Activated T-cell treated with anti-CD3 and anti-CD28 coated beads, Interleukin-2, amount 50 U/mL, for 4 hours (primary cell): Measurements from ENCODE around the gene C19orf67. TPM values are rescaled to one million over a fixed set of nuclear protein-coding genes. Genes with fewer than 3 reads are reported as not detected.

ENCODE experiments used
- ATAC-seq, 2 donors: fragments of 200-7000 bp; cut with Tn5 transposase; one replicate each; pipeline ENCODE4 v1.10.0; 2021
- DNase-seq: peaks from one replicate; pipeline ENCODE4 v3.0.0-alpha.2; 2020
- H3K27me3 Mint-ChIP-seq: one replicate; pipeline ENCODE4 v1.8.0; 2021; ENCODE audit warnings: low read depth, mixed read lengths
- H3K36me3 Mint-ChIP-seq: one replicate; pipeline ENCODE4 v1.8.0; 2022; ENCODE audit warnings: mixed read lengths; ENCODE audit not compliant: insufficient read depth
- H3K4me1 Mint-ChIP-seq: one replicate; pipeline ENCODE4 v1.8.0; 2021; ENCODE audit warnings: low read depth, mixed read lengths
- H3K4me3 Mint-ChIP-seq: one replicate; pipeline ENCODE4 v1.8.0; 2021; ENCODE audit warnings: mild to moderate bottlenecking, moderate library complexity, mixed read lengths
- H3K9me3 Mint-ChIP-seq: one replicate; pipeline ENCODE4 v1.8.0; 2021; ENCODE audit warnings: mixed read lengths
- total RNA-seq, 3 donors: library from RNA; stranded (reverse); gene quantifications; one replicate each; pipeline ENCODE4 v1.2.1, GENCODE V29; 2021

The C19orf67 gene
- total RNA-seq, result under 1 TPM in 1 of 3 donors, not detected in 2; 0.48 TPM

DNA sequence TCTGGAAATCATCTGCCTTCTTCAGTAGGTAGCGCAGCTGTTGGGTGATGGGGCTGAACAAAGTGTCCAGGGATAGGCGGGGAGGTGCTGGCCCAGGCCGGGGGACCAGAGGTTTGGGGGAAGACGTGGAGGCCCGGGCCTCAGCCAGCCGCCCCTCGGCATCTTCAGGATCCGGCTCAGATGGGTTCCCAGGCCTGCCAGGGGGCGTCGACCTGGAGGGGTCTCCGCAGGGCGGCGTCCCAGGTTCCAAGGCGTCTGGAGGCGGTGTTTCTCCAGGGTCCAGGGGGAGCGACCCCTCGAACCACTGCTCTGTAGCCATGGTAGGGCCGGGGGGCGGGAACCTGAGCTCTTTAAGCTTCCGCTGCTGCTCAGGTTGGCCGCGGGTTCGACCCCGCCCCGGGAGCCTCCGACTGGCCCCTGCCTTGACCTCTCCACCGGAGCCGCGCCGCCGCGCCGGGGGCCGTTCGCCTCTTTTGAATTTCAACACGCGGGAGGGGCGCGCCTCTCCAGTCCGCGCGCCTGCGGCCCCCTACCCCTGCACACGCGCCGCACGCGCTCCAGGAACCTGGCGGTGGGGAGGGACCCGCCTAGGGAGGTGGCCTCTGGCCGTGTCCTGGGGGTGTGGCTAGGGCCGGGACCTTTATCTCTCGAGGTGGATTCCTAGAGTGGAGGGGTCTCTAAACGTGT is at the start of gene C19orf67:
Gene C19orf67, minus strand, starts transcription at position 475 of the 687 bp plus-strand sequence. Its CDS starts 156 bp downstream, at position 319.
- no peaks in the 10 kb centered on the region for H3K9me3 Mint-ChIP-seq
- H3K27me3 Mint-ChIP-seq, result no peaks in the 10 kb centered on the region
- peaks cover 14% of the 10 kb centered on the region for H3K4me1 Mint-ChIP-seq
- peaks cover 8% of the 10 kb centered on the region for H3K36me3 Mint-ChIP-seq
- ATAC-seq (no peak), DNase-seq (no peak)
- no peak within 1 kb of the TSS for H3K4me3 Mint-ChIP-seq

DNA sequence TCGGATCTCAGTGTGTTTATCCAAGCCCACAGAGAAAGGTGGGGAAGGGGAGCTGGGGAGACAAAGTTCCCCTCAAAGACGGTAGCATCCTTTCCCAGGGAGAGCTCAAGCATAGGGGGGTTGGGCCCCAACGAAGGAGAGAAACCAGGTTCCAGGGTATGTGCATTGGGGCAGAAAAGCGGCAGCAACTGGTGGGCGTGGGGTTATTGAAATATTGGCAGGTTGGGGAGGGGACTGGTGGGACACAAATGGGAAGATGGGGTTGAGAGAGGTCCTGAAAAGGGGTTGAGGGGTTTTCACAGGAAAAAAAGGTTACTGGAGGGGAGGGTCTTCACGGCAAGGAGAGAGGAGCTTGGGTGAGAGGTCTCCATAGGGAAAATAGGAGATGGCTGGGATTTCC is 49.8 kb upstream of the C19orf67 start:
- peaks cover 5% of the 10 kb centered on the region for H3K36me3 Mint-ChIP-seq
- H3K4me1 Mint-ChIP-seq, result peaks cover 21% of the 10 kb centered on the region
- H3K27me3 Mint-ChIP-seq, result no peaks in the 10 kb centered on the region
- ATAC-seq, result no peak
- DNase-seq, result no peak
- peak overlapping the region; percentile 85 for H3K4me3 Mint-ChIP-seq
- H3K9me3 Mint-ChIP-seq, result no peaks in the 10 kb centered on the region

DNA sequence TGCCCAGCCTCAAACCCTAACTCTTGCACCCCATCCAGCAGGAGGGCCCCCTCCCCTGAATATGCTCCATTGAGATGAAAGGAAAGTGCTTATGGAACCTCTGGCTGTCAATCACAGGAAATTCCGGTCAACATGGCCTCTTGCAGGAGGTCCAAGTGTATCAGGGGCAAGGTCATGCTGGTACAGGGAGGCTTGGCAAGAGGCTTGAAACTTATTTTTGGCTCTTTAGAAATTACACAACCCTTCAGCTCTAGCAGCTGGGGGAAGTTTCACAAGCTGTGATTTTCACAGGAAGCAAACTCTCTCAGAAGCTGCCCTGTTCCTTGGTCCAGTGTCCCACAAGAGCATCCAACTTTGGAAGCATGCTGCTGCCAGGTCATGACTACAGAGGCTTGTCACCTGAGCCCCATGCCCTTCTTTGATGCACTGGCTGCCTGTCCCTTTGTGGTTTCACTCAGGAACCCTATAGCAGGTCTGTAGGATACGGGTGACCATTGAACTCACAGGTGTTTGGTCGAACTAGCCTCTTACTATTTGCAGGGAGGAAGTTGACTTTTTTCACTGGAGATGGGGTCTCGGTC is 42.4 kb upstream of the C19orf67 start:
- H3K4me1 Mint-ChIP-seq, result no peaks in the 10 kb centered on the region
- H3K9me3 Mint-ChIP-seq, result no peaks in the 10 kb centered on the region
- ATAC-seq (no peak), DNase-seq (no peak)
- no peaks in the 10 kb centered on the region for H3K27me3 Mint-ChIP-seq
- H3K36me3 Mint-ChIP-seq, result no peaks in the 10 kb centered on the region
- H3K4me3 Mint-ChIP-seq, result no peak overlapping the region

DNA sequence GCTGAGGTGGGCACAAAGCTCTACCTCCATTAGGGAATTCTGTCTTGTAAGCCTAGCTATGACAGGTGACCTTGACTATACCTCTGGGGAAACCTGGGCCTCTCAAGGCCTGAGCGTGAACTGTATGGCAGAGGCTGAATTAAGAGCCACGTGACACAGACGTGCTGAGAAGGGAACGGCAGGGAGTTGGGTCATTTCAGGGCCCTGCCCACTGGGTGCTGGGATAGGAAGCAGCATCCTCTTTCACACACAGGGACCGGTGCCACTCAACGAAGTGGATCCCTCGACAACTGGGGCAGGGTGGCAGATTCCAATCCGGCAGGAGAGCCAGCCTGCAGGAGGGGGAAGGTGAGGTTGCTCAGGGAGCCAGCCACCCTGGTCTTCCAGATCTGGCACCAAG is 41.6 kb upstream of the C19orf67 start:
- Mint-ChIP-seq H3K4me3 (no peak overlapping the region), H3K4me1 (no peaks in the 10 kb centered on the region), H3K36me3 (no peaks in the 10 kb centered on the region), H3K9me3 (no peaks in the 10 kb centered on the region), H3K27me3 (no peaks in the 10 kb centered on the region)
- ATAC-seq, result no peak
- no peak for DNase-seq

DNA sequence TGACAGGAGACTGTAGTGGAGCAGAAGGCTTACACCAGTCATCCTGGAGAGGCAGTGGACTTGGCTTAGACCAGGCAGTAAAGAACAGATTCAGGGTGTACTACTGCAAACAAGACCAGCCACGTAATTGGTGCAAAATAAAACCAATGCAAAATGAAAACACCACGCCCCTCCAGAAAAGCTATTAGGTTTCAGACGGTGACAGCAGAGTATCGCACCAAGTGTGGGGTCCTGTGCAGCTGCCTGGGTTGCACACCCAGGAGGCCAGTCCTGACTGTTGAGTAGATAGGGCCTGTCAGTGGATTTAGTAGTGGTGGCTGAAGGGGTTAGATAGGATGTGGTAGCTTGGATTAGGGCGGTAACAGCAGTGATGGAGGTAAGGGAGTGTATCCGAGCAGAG is 37.3 kb upstream of the C19orf67 start:
- Mint-ChIP-seq H3K9me3 (no peaks in the 10 kb centered on the region), H3K27me3 (no peaks in the 10 kb centered on the region), H3K4me3 (no peak overlapping the region), H3K4me1 (peaks cover 9% of the 10 kb centered on the region), H3K36me3 (no peaks in the 10 kb centered on the region)
- ATAC-seq (no peak), DNase-seq (no peak)

DNA sequence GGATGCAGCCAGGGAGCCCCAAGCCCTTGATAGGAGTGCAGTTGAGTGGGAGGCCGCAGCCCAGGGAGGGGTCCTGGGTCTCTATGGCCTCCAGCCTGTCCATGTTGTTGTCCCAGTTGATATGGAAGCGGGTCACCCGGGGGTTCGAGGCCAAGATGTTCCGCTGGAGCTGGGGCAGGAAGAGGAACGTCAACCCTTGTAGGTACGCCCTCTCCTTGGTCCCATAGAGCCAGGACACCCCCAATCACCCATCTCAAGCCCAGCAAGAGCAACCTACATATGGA is 34.9 kb upstream of the C19orf67 start:
- Mint-ChIP-seq H3K27me3 (no peaks in the 10 kb centered on the region), H3K9me3 (no peaks in the 10 kb centered on the region), H3K36me3 (no peaks in the 10 kb centered on the region), H3K4me1 (peaks cover 23% of the 10 kb centered on the region), H3K4me3 (no peak overlapping the region)
- ATAC-seq, result no peak
- no peak for DNase-seq

DNA sequence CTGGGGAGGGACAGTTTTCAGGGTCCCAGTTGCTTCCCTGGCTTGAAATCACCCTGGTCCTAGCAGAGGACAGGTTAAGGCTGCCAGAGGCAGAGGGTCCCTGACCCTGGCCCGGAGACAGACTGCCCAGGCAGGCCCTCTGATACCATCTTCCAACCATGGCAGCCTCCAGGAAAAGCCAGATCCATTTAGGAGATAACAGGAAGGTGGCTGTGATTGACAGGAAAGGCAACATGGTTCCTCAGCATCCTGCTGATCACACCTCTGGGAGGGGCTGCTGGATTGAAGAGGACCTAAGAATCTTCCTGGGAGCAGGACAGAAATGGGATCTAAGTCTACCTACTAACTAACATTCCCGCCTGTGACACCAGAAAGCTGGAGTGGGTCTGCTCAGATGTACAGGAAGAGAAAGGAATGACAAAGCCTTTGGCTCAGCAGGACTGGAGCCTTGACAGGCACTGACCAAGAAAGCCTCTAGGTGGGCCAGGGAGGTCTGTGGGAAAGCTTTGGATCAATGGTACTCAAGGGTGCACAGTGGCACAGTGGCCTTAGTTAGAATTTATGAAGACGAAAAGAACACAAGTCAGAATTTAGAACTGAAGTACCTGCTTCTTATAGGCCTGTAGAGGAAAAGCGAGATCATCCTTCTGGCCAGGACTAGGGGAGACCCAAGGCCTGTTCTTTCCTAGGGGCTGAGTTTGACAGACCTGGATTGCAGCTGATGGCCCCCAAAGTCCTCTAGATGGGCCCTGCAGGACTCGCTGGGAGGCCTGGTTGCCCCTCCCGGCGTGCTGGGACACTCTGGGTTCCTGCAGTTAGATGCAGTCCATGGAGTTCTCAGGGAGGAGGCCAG is 34.3 kb upstream of the C19orf67 start:
- Mint-ChIP-seq H3K4me1 (peaks cover 27% of the 10 kb centered on the region), H3K36me3 (no peaks in the 10 kb centered on the region), H3K4me3 (no peak overlapping the region), H3K27me3 (no peaks in the 10 kb centered on the region), H3K9me3 (no peaks in the 10 kb centered on the region)
- DNase-seq (no peak), ATAC-seq (no peak)

DNA sequence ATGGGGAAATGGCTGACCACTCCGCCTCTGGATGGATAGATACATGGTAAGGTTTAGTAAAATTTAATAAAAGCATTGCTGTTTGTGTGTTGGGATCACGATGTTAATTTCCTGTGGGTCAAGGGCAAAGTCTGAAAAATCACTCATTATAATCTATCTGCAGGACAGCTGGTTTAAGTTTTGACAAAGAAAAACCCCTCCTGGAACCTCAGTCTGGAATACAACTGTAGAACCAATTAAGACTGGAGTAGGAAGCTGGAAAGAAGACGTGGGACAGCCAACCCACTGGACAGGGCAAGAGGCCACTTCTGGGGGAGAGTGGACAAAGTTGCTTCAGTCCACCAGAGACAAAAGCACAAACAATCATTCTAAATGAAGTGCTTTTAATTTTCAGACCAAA is 33.6 kb upstream of the C19orf67 start:
- peaks cover 31% of the 10 kb centered on the region for H3K4me1 Mint-ChIP-seq
- no peaks in the 10 kb centered on the region for H3K9me3 Mint-ChIP-seq

DNA sequence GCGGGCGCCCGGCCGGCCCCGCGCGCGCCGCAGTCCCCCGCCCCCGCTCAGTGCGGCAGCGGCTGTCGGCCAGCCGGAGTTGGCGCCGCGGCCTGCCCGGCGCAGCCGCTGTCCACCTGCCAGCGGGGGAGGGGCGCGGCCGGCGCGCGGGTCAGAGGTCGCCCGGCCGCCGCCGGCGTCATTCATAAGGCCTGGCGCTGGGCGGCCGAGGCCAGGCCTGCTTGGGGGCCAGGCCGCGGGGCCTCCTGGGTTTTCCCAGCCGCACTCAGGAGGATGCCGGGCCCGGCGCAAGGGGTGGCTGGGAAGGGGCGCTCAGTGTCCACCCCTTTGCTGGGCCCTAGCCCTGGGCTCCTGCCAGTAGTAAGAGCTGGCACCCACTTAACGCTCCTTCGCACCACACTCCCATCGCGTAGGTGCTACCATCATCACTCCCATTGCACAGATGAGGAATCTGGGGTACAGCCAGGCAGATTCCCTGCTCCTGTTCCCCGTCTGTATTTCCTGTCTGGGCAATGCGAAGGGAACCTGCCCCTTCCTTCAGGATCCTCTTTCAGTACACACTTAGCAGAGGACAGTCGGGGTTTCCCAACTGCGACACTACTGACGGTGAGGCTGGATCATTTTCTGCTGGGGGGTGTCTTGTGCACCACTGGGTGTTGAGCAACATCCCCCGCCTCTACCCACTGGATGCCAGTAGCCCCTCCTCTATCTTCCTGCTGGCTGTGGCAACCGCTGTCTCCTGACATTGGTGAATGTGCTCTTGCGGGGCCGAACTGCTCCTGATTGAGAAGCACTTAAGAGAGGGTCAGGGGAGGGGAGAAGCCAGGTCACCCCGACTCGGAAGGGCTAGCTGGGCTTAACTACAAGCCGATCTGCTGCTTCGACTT is 32.8 kb upstream of the C19orf67 start:
- no peaks in the 10 kb centered on the region for H3K27me3 Mint-ChIP-seq
- no peak for DNase-seq

More for the DNA sequence above, 33.6 kb upstream of the C19orf67 start:
- no peaks in the 10 kb centered on the region for H3K27me3 Mint-ChIP-seq
- H3K4me3 Mint-ChIP-seq, result peak overlapping the region; percentile 92
- no peak for ATAC-seq
- no peak for DNase-seq
- H3K36me3 Mint-ChIP-seq, result no peaks in the 10 kb centered on the region

DNA sequence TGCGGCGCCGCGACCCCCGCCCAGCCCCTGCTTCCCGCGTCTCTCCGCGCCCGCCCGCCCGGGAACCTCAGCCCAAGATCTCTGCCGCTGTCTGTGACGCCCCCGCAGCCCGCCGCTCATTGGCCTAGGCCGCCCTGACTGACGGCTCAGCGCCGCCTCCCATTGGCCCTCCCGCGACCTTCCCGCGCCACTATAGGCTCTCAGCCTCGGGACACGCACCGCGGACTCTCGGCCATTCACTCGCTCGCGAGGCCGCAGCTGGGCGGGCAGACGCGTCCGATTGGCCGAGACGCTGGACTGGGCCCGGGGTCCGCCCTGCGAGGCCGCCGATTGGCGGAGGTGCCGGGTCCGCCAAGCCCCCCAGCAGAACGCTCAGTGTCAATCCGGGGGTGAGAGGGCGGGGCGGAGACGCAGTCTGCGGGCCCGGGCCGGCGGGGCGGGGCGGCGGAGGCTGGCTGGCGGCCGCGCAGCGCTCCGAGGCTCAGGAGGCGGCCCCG is 32.1 kb upstream of the C19orf67 start, which contains the start of gene PRKACA:
Gene PRKACA, minus strand, starts transcription at position 95 of the 497 bp plus-strand sequence. CDS start 215 bp downstream, outside the sequence.
- no peaks in the 10 kb centered on the region for H3K27me3 Mint-ChIP-seq
- H3K36me3 Mint-ChIP-seq, result no peaks in the 10 kb centered on the region
- H3K4me3 Mint-ChIP-seq, result peak within 1 kb of the TSS; percentile 92
- DNase-seq, result peak; percentile 97
- H3K4me1 Mint-ChIP-seq, result peaks cover 39% of the 10 kb centered on the region
- no peaks in the 10 kb centered on the region for H3K9me3 Mint-ChIP-seq
- peak; percentile 95 for ATAC-seq

More for the DNA sequence above, 32.8 kb upstream of the C19orf67 start:
- ATAC-seq, result no peak
- Mint-ChIP-seq H3K36me3 (no peaks in the 10 kb centered on the region), H3K4me3 (peak overlapping the region; percentile 92), H3K4me1 (peaks cover 35% of the 10 kb centered on the region), H3K9me3 (no peaks in the 10 kb centered on the region)

DNA sequence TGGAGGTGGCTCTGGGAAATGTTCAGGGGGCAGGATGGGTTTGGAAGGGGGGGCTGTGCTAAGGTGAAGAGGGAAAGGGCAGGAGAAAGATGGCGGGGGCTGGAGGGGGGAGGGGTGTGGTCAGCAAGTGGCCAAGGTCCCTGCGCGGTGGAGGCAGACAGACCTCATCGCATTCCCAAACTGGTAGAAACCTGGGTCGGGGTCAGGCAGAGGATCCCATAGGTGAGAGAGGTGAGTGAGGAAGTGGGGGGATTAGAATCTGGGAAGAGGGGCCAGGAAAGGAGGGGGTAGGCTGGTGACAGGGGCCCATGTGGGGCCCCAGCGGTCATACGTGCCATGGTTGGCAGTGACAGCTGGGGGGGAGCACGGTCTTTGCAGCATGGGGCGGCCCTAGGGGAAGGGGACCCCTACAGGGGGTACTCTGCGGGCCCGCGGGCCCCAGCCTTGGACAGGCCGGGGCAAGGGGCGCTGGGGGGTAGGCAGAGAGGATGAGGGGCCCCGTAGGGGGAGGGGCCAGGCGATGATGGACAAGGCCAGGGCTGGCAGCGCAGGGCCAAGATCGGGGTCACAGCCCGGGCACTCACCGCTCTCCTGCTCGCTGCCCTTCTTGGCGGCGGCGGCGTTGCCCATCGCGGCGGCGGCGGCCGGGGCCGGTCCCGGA is 31.5 kb upstream of the C19orf67 start:
- Mint-ChIP-seq H3K4me1 (peaks cover 39% of the 10 kb centered on the region), H3K36me3 (no peaks in the 10 kb centered on the region)

DNA sequence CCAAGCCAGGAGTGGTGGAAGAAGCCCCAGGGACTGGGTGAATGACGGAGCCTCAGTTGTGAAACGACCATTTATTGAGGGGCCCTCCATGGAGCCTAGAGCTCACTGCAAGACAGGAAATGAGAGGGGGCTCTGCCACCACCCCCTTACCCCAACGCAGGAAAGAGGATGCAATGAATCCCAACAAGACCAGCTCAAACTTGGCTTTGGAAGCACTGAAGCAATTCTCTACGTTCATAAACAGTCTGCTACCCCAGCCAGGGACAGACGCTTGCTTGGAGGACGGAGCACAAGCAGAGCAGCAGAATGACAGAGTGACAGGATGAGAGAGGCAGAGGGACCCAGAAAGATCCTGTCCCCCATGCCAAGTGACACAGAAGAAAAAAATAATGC is 30.9 kb upstream of the C19orf67 start:
- Mint-ChIP-seq H3K4me3 (peak overlapping the region; percentile 90), H3K4me1 (peaks cover 44% of the 10 kb centered on the region), H3K9me3 (no peaks in the 10 kb centered on the region), H3K27me3 (no peaks in the 10 kb centered on the region), H3K36me3 (no peaks in the 10 kb centered on the region)
- ATAC-seq, result no peak
- no peak for DNase-seq

More for the DNA sequence above, 31.5 kb upstream of the C19orf67 start:
- ATAC-seq (peak; percentile 3), DNase-seq (no peak)
- Mint-ChIP-seq H3K4me3 (peak overlapping the region; percentile 90), H3K9me3 (no peaks in the 10 kb centered on the region), H3K27me3 (no peaks in the 10 kb centered on the region)

DNA sequence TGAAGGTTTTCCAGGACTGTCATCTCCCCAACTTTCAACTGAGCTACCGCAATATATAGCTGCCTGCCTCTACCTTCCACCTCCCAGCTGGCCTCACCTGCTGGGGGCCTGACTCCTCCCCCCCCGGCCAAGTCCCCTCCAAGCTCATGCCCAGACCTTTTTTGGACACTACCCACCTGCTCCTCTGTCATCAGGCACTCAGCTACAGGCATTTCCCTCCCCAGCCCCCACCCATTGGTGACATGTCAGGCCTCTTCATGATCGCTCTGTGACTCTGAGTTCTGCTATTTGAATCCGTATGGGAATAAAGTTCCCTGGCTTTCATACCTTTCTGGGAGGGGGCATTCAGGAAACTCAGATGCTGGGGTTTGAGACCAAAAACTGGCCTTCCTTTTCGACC is 30.2 kb upstream of the C19orf67 start:
- no peak for DNase-seq
- no peak for ATAC-seq
- Mint-ChIP-seq H3K4me1 (peaks cover 44% of the 10 kb centered on the region), H3K27me3 (no peaks in the 10 kb centered on the region), H3K4me3 (peak overlapping the region; percentile 90), H3K36me3 (no peaks in the 10 kb centered on the region), H3K9me3 (no peaks in the 10 kb centered on the region)
